Measurements from ENCODE around the gene SNAPC3. TPM values are rescaled to one million over a fixed set of nuclear protein-coding genes. Genes with fewer than 3 reads are reported as not detected.
"Not testable (repeated sequence)": the region's sequence is repeated elsewhere in the genome, so short reads cannot be mapped to it uniquely, and the experiment has no call there.

Gene SNAPC3
- total RNA-seq, 1 experiment from 2014 or later: 26.1 TPM

GRCh38 chr9:15438891-15439290 lies 16.2 kb downstream of the SNAPC3 start:
- no TSS peak for BruUV-seq (replicated peaks)
- peaks cover 3% of the 10 kb centered on the region; the same call in 1 of the 2 replicates for H4K20me1 ChIP-seq (ENCODE audit: insufficient read depth)
- no peaks in the 10 kb centered on the region for H3K9me3 ChIP-seq (ENCODE audit: control insufficient read depth in 1 of 2, insufficient read depth in 1 of 2, low read depth in 1 of 2, low read length in 2 of 2)
- H3K4me2 ChIP-seq (ENCODE audit: low read length): no peak overlapping the region
- H3K9me2 ChIP-seq (ENCODE audit: insufficient read depth): no peaks in the 10 kb centered on the region
- H2AFZ ChIP-seq (ENCODE audit: low read depth, low read length, poor library complexity, severe bottlenecking): no peak overlapping the region
- ChIA-PET CTCF (no interaction called here), POLR2A (no interaction called here), RAD21 (ENCODE audit: low non-redundant PET in 1 of 2, low total read pairs in 2 of 2, uncharacterized antibody in 2 of 2, unreplicated experiment in 2 of 2) (no interaction called here)
- H3K79me2 ChIP-seq (ENCODE audit: insufficient read depth, low read length): peaks cover 53% of the 10 kb centered on the region
- no peaks in the 10 kb centered on the region for H3K4me1 ChIP-seq (ENCODE audit: control insufficient read depth in 1 of 2, insufficient read depth in 2 of 2, low read length in 2 of 2)
- TF ChIP-seq SIN3A (IDR thresholded peaks at IDR 0.05; ENCODE audit: low read depth) (no peak), EZH2 (IDR thresholded peaks at IDR 0.05) (no peak), FOSL1 (IDR thresholded peaks at IDR 0.05; ENCODE audit: low read depth) (no peak), TCF7L2 (IDR thresholded peaks at IDR 0.05; ENCODE audit: borderline replicate concordance, extremely low read depth, insufficient read depth, insufficient read length) (no peak), POLR2AphosphoS5 (IDR thresholded peaks at IDR 0.05; ENCODE audit: low read depth, low read length) (no peak)
- intact Hi-C loops (cut with micrococcal nuclease): no loop called here
- peaks cover 16 to 24% of the 10 kb centered on the region in 2 experiments for H3K36me3 ChIP-seq (ENCODE audit: control insufficient read depth in 1 of 2, insufficient read depth in 2 of 2, low read length in 2 of 2)
- no peak overlapping the region for H3K27ac ChIP-seq (ENCODE audit: low read depth, low read length)
- ATAC-seq (no peak), DNase-seq (ENCODE audit: low read depth, low spot score) (no peak)
- no peak overlapping the region for H3K9ac ChIP-seq (ENCODE audit: low read length)
- no peak overlapping the region for H3K4me3 ChIP-seq (replicated peaks in 1 of 2; ENCODE audit: low read depth in 1 of 2, low read length in 2 of 2)
- no peaks in the 10 kb centered on the region for H3K27me3 ChIP-seq (ENCODE audit: insufficient read depth, low read length)

GRCh38 chr9:15441841-15442240 lies 19.2 kb downstream of the SNAPC3 start:
- POLR2A ChIA-PET; H3K9ac ChIP-seq (ENCODE audit: low read length); H3K4me1 ChIP-seq (ENCODE audit: control insufficient read depth in 1 of 2, insufficient read depth in 2 of 2, low read length in 2 of 2); H3K4me3 ChIP-seq (replicated peaks in 1 of 2; ENCODE audit: low read depth in 1 of 2, low read length in 2 of 2); H4K20me1 ChIP-seq (ENCODE audit: insufficient read depth); H2AFZ ChIP-seq (ENCODE audit: low read depth, low read length, poor library complexity, severe bottlenecking); intact Hi-C loops (cut with micrococcal nuclease); BruUV-seq (replicated peaks); CTCF ChIA-PET; ATAC-seq; H3K27me3 ChIP-seq (ENCODE audit: insufficient read depth, low read length); H3K9me2 ChIP-seq (ENCODE audit: insufficient read depth); H3K9me3 ChIP-seq (ENCODE audit: control insufficient read depth in 1 of 2, insufficient read depth in 1 of 2, low read depth in 1 of 2, low read length in 2 of 2); RAD21 ChIA-PET (ENCODE audit: low non-redundant PET in 1 of 2, low total read pairs in 2 of 2, uncharacterized antibody in 2 of 2, unreplicated experiment in 2 of 2); DNase-seq (ENCODE audit: low read depth, low spot score); H3K4me2 ChIP-seq (ENCODE audit: low read length); H3K27ac ChIP-seq (ENCODE audit: low read depth, low read length): not testable (repeated sequence)
- H3K36me3 ChIP-seq (ENCODE audit: control insufficient read depth in 1 of 2, insufficient read depth in 2 of 2, low read length in 2 of 2): peaks cover 18 to 22% of the 10 kb centered on the region in 2 experiments; a peak in 3 of 4 replicates
- H3K79me2 ChIP-seq (ENCODE audit: insufficient read depth, low read length): peaks cover 39% of the 10 kb centered on the region

- H4K20me1 ChIP-seq (ENCODE audit: insufficient read depth); RAD21 ChIA-PET (ENCODE audit: low non-redundant PET in 1 of 2, low total read pairs in 2 of 2, uncharacterized antibody in 2 of 2, unreplicated experiment in 2 of 2); DNase-seq (ENCODE audit: low read depth, low spot score); H3K9me3 ChIP-seq (ENCODE audit: control insufficient read depth in 1 of 2, insufficient read depth in 1 of 2, low read depth in 1 of 2, low read length in 2 of 2); H3K9me2 ChIP-seq (ENCODE audit: insufficient read depth); H2AFZ ChIP-seq (ENCODE audit: low read depth, low read length, poor library complexity, severe bottlenecking); H3K4me1 ChIP-seq (ENCODE audit: control insufficient read depth in 1 of 2, insufficient read depth in 2 of 2, low read length in 2 of 2); BruUV-seq (replicated peaks); H3K27ac ChIP-seq (ENCODE audit: low read depth, low read length); H3K27me3 ChIP-seq (ENCODE audit: insufficient read depth, low read length); ATAC-seq; CTCF ChIA-PET; H3K9ac ChIP-seq (ENCODE audit: low read length); H3K4me2 ChIP-seq (ENCODE audit: low read length); intact Hi-C loops (cut with micrococcal nuclease); H3K4me3 ChIP-seq (replicated peaks in 1 of 2; ENCODE audit: low read depth in 1 of 2, low read length in 2 of 2); POLR2A ChIA-PET: not testable (repeated sequence)
- Histone ChIP-seq H3K36me3 (ENCODE audit: control insufficient read depth in 1 of 2, insufficient read depth in 2 of 2, low read length in 2 of 2) (peaks cover 22 to 26% of the 10 kb centered on the region in 2 experiments; a peak in 3 of 4 replicates), H3K79me2 (ENCODE audit: insufficient read depth, low read length) (peaks cover 35% of the 10 kb centered on the region)
Observed at GRCh38 chr9:15442264-15442663, 19.6 kb downstream of the SNAPC3 start.
